Measurements from ENCODE around the gene PTK6. TPM values are rescaled to one million over a fixed set of nuclear protein-coding genes. Genes with fewer than 3 reads are reported as not detected.
A peak's percentile ranks its signal among the peaks of the same experiment; 100 is the strongest.

PTK6 gene
- total RNA-seq, 2 experiments from 2014 or later, result 0.16 to 0.26 TPM

DNA sequence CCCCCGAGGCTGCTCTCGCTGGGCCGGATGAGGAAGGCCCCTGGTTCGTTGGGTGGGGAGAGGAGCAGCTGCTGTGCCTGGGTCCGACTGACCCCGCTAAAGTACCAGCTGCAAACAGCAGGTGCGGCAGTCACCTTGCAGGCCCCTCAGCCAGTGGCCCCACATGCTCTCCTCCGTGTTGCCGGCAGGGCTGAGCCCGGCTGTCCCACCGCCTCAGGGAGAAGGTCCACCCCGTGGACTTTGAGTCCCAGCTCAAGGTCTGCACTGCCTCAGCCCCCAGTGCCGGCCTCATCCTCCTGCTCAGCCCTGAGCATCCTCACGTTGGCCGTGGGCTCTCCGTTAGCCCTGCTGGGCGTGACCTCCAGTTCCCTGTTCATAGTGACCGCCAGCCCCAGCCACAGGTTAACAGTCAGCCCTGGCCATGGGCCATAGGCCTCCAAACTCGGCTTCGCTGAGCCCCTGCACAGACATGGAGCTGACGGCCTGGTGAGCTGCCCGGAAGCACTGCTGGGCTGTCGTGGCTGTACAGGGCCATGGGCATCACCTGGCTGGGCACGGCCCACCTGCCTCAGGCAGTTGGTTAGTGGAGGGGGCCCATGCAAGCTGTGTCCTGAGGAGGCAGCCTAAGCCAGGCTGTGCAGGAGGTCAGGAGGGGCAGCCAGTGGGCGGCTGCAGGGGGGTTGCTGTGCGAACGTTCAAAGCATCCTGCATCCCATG is 7.2 kb upstream of the PTK6 start:
- Mint-ChIP-seq H3K27me3 (peaks cover 6% of the 10 kb centered on the region), H3K4me3 (no peak overlapping the region), H3K36me3 (no peaks in the 10 kb centered on the region), H3K9me3 (no peaks in the 10 kb centered on the region), H3K27ac (no peak overlapping the region), H3K4me1 (peaks cover 3% of the 10 kb centered on the region)
- DNase-seq, result no peak

DNA sequence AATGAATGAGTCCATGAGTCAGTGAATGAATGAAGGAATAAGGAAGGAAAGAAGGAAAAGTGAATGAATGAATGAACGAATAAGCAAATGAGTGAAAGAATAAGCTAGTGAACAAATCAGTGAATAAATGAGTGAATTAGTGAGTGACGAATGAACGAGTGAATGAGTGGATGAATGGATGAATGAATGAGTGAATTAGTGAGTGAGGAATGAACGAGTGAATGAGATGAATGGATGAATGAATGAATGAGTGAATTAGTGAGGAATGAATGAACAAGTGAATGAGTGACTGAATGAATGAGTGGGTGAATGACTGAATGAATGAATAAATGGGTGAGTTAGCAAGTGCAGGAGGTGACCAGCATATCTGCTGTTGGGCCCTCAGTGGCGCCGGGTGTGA is 6.6 kb upstream of the PTK6 start:
- no peak for DNase-seq
- H3K4me1 Mint-ChIP-seq, result peaks cover 2% of the 10 kb centered on the region
- no peaks in the 10 kb centered on the region for H3K9me3 Mint-ChIP-seq
- no peak overlapping the region for H3K4me3 Mint-ChIP-seq
- peaks cover 3% of the 10 kb centered on the region for H3K27me3 Mint-ChIP-seq
- no peaks in the 10 kb centered on the region for H3K36me3 Mint-ChIP-seq
- no peak overlapping the region for H3K27ac Mint-ChIP-seq

DNA sequence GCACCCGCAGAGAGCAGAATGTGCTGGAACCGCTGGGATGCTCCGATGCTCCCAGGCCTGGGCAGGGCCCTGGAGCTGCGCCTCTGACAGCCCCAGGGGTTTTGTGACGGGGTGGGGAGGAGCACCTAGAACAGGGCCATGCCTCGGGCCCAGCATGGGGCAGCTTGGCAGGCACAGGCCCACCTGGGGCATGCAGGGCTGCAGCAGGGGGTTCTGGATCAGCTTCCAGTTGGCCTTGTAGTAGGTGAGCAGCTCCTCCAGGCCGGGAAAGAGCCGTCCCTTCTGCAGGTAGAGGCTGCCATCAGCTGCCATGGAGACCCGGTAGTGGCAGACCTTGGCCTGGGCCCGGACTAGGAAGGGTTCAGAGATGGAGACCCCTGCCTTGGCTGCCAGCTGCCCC is 6.0 kb upstream of the PTK6 start:
- DNase-seq, result no peak
- Mint-ChIP-seq H3K27me3 (no peaks in the 10 kb centered on the region), H3K4me3 (no peak overlapping the region), H3K27ac (no peak overlapping the region), H3K36me3 (no peaks in the 10 kb centered on the region), H3K4me1 (peaks cover 2% of the 10 kb centered on the region), H3K9me3 (no peaks in the 10 kb centered on the region)

DNA sequence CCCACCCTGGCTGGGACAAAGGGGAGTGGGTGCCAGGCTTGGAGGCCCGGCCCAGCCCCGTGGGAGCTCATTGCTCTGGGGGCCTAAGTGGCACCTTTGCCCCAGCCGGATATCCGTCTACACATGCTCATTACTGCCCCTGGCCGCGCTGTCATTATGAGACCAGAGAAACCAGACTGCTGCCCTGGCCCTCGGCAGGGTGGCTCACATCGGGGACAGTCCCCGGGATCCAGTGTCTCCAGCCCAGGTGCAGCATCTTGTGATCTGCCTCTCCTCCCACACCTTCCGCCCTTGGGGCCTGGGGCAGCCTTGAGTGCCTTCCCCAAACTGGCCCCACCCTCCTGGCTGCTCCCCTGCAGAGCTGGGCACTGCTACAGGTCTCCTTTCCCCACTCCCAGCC is 5.5 kb upstream of the PTK6 start:
- Mint-ChIP-seq H3K4me1 (peaks cover 2% of the 10 kb centered on the region), H3K36me3 (no peaks in the 10 kb centered on the region), H3K9me3 (no peaks in the 10 kb centered on the region), H3K27me3 (no peaks in the 10 kb centered on the region), H3K27ac (no peak overlapping the region), H3K4me3 (no peak overlapping the region)
- DNase-seq, result no peak

DNA sequence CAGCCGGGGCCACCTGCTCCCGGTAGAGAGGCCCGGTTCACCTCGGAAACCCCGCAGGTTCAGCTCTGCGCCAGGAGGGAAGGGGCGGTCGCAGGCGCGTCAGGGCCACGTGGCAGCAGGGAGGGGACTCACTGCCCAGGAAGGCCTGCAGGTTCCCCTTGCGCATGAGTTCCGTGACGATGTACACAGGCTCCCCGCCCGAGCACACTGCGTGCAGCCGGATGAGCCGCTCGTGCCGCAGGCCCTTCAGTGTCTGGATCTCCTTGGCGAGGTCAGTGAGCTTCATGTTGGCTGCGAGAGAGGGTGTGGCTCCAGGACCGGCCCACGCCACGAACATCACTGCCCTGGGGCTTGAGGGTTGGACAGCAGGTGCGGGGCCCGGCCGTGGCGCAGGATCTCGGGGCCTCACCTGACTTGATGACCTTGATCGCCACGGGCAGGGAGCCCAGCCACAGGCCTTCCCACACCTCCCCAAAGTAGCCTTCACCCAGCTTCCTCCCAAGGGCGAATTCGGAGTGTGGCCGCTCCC is 4.9 kb upstream of the PTK6 start:
- peaks cover 3% of the 10 kb centered on the region for H3K4me1 Mint-ChIP-seq
- no peak overlapping the region for H3K4me3 Mint-ChIP-seq
- DNase-seq, result no peak
- H3K9me3 Mint-ChIP-seq, result no peaks in the 10 kb centered on the region
- H3K27me3 Mint-ChIP-seq, result no peaks in the 10 kb centered on the region
- H3K27ac Mint-ChIP-seq, result no peak overlapping the region
- no peaks in the 10 kb centered on the region for H3K36me3 Mint-ChIP-seq

- H3K4me1 Mint-ChIP-seq, result peaks cover 3% of the 10 kb centered on the region
- no peaks in the 10 kb centered on the region for H3K36me3 Mint-ChIP-seq
- DNase-seq, result no peak
- H3K27me3 Mint-ChIP-seq, result no peaks in the 10 kb centered on the region
- H3K9me3 Mint-ChIP-seq, result no peaks in the 10 kb centered on the region
- H3K4me3 Mint-ChIP-seq, result no peak overlapping the region
- H3K27ac Mint-ChIP-seq, result no peak overlapping the region
Measured at GRCh38 chr20:63541371-63541770, 4.2 kb upstream of the PTK6 start.

DNA sequence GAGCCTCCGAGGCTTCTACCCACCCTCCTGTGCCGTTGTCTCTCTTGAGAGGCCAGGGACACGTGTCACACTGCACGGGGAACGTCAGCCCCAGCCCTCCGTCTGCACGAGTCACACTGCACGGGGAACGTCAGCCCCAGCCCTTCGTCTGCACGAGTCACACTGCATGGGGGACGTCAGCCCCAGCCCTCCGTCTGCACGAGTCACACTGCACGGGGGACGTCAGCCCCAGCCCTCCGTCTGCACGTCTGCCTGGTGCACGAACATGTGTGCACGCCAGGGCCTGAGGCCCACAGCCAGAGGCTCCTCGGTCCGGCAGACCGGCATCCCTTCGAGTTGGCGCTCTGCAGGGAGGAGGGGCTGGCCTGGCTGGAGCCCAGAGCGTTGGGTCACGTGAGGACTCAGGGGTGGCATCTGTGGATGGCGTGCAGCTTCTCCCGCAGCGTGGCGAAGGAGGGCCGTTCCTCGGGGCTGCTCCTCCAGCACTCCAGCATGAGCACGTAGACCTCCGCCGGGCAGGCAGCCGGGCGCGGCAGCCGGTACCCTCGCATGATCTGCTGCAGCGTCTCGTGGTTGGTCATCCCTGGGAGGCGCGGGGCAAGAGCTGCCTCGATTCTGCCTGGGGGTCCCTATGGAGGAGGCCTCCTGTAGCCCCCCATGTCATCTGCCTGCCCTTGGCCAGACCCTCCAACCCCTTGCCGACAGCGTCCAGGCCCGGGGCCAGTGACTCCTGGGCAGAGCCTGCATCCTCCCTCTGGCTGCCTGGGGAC is 3.4 kb upstream of the PTK6 start:
- Mint-ChIP-seq H3K27ac (no peak overlapping the region), H3K36me3 (no peaks in the 10 kb centered on the region), H3K4me3 (no peak overlapping the region), H3K4me1 (peaks cover 5% of the 10 kb centered on the region), H3K9me3 (no peaks in the 10 kb centered on the region), H3K27me3 (no peaks in the 10 kb centered on the region)
- DNase-seq, result no peak

GRCh38 chr20:63539441-63540370 is 2.5 kb upstream of the PTK6 start:
- Mint-ChIP-seq H3K36me3 (no peaks in the 10 kb centered on the region), H3K9me3 (no peaks in the 10 kb centered on the region), H3K4me1 (peaks cover 5% of the 10 kb centered on the region), H3K4me3 (no peak overlapping the region), H3K27ac (no peak overlapping the region), H3K27me3 (no peaks in the 10 kb centered on the region)
- no peak for DNase-seq

GRCh38 chr20:63539092-63539430 is 1.9 kb upstream of the PTK6 start:
- Mint-ChIP-seq H3K27me3 (no peaks in the 10 kb centered on the region), H3K27ac (no peak overlapping the region)

DNA sequence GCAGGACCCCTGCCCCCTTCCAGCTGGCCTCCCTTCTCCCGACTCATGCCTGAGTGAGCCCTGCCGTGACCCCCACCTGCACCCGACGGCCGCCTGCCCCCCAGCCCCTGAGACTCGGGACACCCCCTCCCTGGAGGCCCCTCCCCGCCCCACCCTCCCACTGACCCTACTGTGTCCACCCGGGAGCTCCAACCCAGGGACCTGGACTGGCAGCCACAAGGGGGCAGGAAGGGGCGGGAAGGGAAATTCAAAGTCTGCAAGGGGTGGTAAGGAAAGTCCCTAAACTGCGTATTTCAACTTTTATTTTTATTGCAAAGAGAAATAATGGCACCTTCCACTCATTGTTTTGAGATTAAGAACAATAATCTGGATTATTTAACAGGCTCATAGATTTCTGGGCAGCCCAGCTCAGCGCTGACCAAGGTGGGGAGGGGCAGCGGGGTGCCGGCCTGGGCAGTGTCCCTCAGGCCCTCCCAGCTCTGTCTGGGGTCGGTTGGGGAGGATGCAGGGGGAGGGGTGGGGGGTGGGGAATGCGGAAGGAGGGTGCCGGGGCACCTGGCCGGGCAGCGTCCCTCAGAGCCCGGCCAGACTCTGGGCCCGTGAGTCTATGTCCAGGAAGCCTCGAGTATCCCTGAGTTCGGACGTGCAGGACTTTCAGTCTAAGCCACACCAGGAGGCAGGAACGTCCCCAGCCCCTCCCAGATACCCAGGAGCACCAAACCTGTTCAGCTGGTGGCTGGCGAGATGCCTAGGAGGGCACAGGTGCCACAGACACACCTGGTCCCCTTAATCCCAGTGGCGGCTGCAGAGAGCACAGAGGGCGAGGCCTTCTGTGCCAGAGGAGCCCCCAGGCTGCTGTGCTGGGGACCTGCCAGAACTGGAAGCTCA is 1.3 kb upstream of the PTK6 start:
- Mint-ChIP-seq H3K36me3 (no peaks in the 10 kb centered on the region), H3K27me3 (no peaks in the 10 kb centered on the region), H3K27ac (peak overlapping the region; percentile 82), H3K4me1 (peaks cover 5% of the 10 kb centered on the region), H3K4me3 (peak overlapping the region; percentile 74), H3K9me3 (no peaks in the 10 kb centered on the region)
- DNase-seq, result peak; percentile 42

More at GRCh38 chr20:63539092-63539430, 1.9 kb upstream of the PTK6 start:
- peaks cover 5% of the 10 kb centered on the region for H3K4me1 Mint-ChIP-seq
- no peak overlapping the region for H3K4me3 Mint-ChIP-seq
- no peaks in the 10 kb centered on the region for H3K9me3 Mint-ChIP-seq
- DNase-seq, result no peak
- H3K36me3 Mint-ChIP-seq, result no peaks in the 10 kb centered on the region

GRCh38 chr20:63537525-63538203 is 488 bp upstream of the PTK6 start:
- peak; percentile 97 for DNase-seq
- Mint-ChIP-seq H3K36me3 (no peaks in the 10 kb centered on the region), H3K27me3 (no peaks in the 10 kb centered on the region), H3K4me3 (peak overlapping the region; percentile 74), H3K27ac (peak overlapping the region; percentile 86), H3K9me3 (no peaks in the 10 kb centered on the region), H3K4me1 (peaks cover 5% of the 10 kb centered on the region)

GRCh38 chr20:63536241-63536977 is 767 bp downstream of the PTK6 start:
- Mint-ChIP-seq H3K27ac (no peak overlapping the region), H3K9me3 (no peaks in the 10 kb centered on the region), H3K4me3 (no peak overlapping the region), H3K27me3 (no peaks in the 10 kb centered on the region), H3K36me3 (no peaks in the 10 kb centered on the region), H3K4me1 (peaks cover 5% of the 10 kb centered on the region)
- DNase-seq, result no peak

All from activated naive CD8-positive, alpha-beta T cell treated with anti-CD3 and anti-CD28 coated beads for 36 hours (primary cell).